NCI-H1417 (cell line): Measurements from ENCODE around the gene KIDINS220.
"Not testable (repeated sequence)": the region's sequence is repeated elsewhere in the genome, so short reads cannot be mapped to it uniquely, and the experiment has no call there.

ENCODE experiments used
- DNase-seq, 3 experiments: peaks; one replicate each; lab custom pipeline; 2025; lab: John Stamatoyannopoulos, UW

Gene KIDINS220

GRCh38 chr2:8754106-8754776, 83.2 kb downstream of the KIDINS220 start:
- DNase-seq, result peak in 1 of 3 experiments; percentile 89

- peak in 2 of 3 experiments; percentile 62 to 89 for DNase-seq
Observed at GRCh38 chr2:8753609-8754008, 83.8 kb downstream of the KIDINS220 start.

- DNase-seq, result no peak
Observed at GRCh38 chr2:8752385-8752784, 85.0 kb downstream of the KIDINS220 start.

GRCh38 chr2:8750221-8750620, 87.2 kb downstream of the KIDINS220 start:
- DNase-seq, result no peak

GRCh38 chr2:8743261-8743660, 94.2 kb downstream of the KIDINS220 start:
- no peak for DNase-seq

GRCh38 chr2:8740136-8740535, 97.3 kb downstream of the KIDINS220 start:
- DNase-seq, result no peak

- DNase-seq, result no peak
Observed at GRCh38 chr2:8737571-8738175, 99.7 kb downstream of the KIDINS220 start.

GRCh38 chr2:8732601-8733000, 104.8 kb downstream of the KIDINS220 start:
- DNase-seq, result no peak

- DNase-seq, result no peak
Observed at GRCh38 chr2:8729939-8730338, 107.5 kb downstream of the KIDINS220 start.

GRCh38 chr2:8729101-8729500, 108.3 kb downstream of the KIDINS220 start:
- not testable (repeated sequence) for DNase-seq

GRCh38 chr2:8728305-8729015, 109.0 kb downstream of the KIDINS220 start:
- no peak for DNase-seq

- no peak for DNase-seq
Observed at GRCh38 chr2:8725838-8726237, 111.6 kb downstream of the KIDINS220 start.

- no peak for DNase-seq
Observed at GRCh38 chr2:8722986-8723385, 114.4 kb downstream of the KIDINS220 start.

- DNase-seq, result no peak
Observed at GRCh38 chr2:8721410-8721809, 116.0 kb downstream of the KIDINS220 start.

GRCh38 chr2:8720741-8721140, 116.7 kb downstream of the KIDINS220 start:
- no peak for DNase-seq

GRCh38 chr2:8719528-8719927, 117.9 kb downstream of the KIDINS220 start:
- DNase-seq, result no peak

- DNase-seq, result no peak
Observed at GRCh38 chr2:8714971-8715370, 122.4 kb downstream of the KIDINS220 start.

GRCh38 chr2:8714283-8714682, 123.1 kb downstream of the KIDINS220 start:
- DNase-seq, result no peak

GRCh38 chr2:8710951-8711350, 126.5 kb downstream of the KIDINS220 start:
- DNase-seq, result no peak

- DNase-seq, result no peak
Observed at GRCh38 chr2:8709611-8710010, 127.8 kb downstream of the KIDINS220 start.

GRCh38 chr2:8704906-8705305, 132.5 kb downstream of the KIDINS220 start:
- DNase-seq, result no peak

- DNase-seq, result no peak
Observed at GRCh38 chr2:8701681-8702379, 135.6 kb downstream of the KIDINS220 start.

- no peak for DNase-seq
Observed at GRCh38 chr2:8699839-8700238, 137.6 kb downstream of the KIDINS220 start.
